Stimulated activated CD8-positive, alpha-beta memory T cell treated with anti-CD3 and anti-CD28 coated beads, Interleukin-2, amount 100 ng/mL, for 48 hours (primary cell): ENCODE data around the gene B3GAT1.

Experiments used
- DNase-seq, 2 donors: peaks; one replicate each; pipeline ENCODE4 v3.0.0-alpha.2; 2020; ENCODE audit warnings: low read depth in 2 of 2

The B3GAT1 gene

DNA sequence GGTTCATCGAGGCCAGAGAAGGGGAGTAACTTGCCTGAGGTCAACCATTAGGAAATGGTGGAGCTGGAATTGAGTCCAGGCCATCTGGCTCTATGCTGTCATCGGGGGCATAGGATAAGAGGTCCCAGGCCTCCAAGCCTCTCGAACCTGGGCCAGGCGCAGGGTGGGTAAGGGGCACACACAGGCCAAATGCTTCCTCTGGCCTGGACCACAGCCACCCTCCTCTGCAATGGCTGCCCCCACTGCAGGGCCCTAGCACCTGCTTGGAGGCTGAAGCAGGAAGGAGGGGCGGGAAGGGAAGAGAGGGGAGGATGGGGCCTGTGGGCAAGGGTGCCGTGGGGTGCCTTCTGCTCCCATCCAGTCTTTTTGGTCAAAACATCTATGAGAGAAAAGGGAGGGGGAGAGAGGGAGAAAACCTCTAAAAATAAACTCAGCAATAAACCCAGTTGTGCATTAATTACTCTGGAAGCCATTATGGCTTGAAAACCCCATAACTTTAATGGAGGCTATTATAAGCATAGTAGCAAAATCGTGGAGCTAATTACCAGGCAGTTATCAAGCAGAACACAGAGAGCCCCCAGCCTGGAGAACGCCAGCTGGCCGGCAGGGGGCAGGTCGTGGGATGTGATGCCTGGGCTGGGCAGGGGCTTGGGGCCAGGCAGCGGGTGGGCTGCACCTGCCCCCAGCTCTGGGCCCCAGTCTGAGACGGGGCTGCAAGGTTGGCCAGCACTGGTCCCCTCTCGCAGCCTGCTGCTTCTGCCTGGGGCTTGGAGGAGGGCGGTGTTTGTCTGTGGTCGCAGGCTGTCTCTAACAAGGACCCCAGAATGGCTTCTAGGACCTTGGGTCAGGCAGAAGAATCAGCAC lies 21.1 kb downstream of the B3GAT1 start:
- DNase-seq, result no peak

DNA sequence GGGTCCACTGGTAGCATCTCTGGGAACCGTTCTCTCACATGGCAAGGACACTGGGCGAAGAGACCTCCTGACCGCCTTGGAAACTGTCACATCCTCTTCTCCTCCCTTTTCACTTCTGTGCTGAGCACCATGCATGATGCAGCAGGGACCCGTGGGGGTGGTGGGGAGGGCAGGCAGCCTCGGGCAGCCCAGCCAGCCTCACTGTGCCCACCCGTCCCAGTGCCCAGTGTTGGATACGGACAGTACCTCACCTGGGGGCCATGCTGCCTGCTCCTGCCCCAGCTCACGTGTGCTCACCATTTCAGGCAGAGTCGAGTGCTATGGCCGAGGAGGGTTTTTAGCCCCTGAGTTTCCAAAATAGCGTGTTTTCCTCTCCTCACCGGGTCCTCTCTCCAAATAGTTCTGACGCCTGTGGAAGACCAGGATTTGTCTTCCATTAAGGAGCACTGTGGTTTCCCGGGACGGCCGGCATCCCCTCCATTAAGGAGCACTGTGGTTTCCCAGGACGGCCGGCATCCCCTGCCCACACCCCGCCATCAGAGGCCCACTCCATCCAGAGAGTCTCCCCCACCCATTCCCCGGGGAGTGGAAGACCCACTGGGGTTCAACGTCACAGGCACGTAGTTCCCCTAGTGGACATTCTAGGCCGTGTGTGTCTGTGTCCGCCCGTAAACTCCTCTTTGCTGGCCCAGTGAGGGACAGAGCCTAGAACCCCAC lies 22.4 kb downstream of the B3GAT1 start:
- no peak for DNase-seq

DNA sequence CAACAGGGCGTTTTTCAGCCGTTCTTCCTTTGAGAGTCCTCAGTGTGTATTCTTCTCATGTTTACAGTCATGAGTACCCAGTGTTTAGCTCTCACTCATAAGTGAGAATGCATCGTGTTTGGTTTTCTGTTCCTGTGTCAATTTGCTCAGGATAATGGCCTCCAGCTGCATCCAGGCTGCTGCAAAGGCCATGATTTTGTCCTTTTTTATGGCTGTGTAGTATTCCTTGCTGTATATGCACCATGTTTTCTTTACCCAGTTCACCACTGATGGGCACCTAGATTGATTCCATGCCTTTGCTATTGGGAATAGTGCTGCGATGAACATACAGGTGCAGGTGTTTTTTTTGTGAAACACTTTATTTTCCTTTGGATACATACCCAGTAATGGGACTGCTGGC lies 23.5 kb downstream of the B3GAT1 start:
- DNase-seq, result no peak

DNA sequence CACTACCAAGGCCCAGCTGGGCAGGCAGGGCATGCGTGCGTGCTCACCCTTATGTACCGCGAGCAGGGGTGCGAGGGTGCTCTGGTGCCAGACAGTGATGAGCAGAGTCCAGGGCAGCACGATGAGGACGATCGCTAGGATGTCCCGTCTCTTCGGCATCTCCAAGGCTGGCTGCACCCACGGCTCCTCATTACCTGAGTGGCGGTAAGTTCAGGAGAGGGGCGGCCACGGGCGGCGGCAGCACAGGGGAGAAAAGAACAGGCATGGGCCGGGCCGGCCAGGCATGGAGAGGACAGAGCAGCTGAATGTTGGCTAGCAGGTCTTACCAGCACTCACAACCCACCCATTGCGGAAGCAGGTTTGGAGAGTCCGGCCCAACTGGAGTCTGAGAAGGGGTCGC lies 24.5 kb downstream of the B3GAT1 start:
- no peak for DNase-seq

DNA sequence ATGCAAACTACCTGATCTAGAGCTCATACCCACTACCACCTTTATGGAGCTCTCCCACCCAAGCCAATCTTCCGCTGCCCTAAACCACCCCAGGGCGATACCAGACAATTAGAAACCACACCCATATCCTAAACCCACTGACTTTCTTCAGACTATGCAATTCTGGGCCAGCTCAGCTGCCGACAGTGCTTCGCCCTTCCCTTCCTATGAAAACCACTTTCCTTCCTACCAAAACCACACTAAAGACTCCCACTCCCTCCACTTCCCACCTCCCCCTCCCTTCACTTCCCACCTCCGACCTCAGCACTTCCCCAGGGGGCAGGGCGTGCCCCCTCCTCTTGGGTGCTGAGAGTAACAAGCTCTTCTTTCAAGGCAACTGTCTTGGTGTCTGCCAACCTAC lies 25.1 kb downstream of the B3GAT1 start:
- DNase-seq, result no peak

DNA sequence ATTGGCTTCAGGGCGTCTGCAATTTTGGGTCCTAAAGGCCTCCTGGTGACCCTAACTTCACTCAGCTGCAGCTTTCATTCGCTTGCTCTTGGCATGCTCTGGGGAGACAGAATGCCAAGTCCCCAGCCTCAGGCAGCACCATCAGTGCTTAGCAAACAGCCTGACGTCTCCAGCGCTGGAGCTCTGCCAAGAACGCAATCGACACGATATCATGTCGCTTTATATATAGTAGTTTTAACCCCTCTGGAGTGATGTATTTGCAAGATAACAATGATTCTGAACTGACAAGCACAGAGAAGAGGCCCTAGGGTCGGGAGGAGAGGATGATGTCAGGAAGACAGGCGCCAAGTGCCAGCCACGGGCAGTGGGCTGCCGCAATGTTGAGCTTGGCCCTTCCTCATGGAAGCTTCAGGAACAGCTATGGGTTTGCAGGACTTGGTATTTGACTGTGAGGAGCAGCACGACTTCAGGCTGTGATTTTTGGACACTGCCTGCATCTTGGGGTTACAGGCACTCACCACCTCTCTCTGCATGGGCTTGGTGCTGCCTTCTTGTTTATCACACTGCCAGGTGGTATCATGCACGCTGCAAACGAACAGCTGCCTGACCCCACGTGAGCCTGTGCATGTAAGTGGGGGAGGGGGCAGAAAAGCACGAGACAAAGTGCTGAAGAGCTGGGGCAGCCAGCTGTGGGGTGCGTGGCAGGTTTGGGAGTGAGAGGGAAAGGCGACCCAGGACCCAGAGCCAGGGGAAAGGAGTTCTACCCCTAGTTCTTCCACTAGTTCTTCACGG lies 26.1 kb downstream of the B3GAT1 start:
- no peak for DNase-seq

DNA sequence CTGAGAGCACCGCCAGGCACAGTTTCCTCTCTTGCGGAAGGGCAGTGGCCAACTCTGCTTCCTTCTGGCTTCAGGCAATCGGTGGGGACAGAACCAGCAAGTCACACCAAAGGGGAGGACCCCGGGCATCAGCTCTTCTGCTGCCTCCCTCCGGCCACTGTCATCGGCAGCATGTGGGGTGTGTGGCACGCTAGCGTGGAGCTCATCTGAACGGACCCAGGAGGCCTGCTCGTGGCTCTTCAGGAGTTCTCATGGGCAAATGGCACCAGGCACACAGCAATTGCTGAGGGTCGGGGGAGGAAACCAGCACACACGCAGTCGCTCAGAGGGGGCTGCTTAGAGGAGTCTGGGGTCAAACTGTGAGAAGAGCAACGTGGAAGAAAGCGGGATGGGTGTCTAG lies 26.9 kb downstream of the B3GAT1 start:
- DNase-seq, result no peak

DNA sequence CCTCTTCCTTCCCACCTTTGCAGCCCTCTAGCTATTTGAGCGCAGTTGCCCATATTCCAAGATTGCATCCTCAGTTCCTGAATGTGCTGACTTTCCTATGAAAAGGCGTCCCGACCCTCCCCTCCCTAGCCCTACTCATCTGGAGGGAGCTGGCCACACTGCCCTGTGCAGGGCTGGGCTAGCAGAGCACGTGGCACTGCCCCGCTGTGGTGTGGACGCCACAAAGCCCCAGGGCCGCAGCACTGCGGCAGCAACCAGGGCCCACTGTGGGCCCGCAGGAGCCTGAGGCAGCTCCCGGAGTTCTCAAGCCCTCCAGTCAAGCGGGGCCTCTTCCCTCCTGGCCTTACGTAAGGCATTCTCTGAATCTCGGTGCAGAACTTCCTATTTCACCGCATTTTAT lies 27.6 kb downstream of the B3GAT1 start:
- DNase-seq, result no peak

DNA sequence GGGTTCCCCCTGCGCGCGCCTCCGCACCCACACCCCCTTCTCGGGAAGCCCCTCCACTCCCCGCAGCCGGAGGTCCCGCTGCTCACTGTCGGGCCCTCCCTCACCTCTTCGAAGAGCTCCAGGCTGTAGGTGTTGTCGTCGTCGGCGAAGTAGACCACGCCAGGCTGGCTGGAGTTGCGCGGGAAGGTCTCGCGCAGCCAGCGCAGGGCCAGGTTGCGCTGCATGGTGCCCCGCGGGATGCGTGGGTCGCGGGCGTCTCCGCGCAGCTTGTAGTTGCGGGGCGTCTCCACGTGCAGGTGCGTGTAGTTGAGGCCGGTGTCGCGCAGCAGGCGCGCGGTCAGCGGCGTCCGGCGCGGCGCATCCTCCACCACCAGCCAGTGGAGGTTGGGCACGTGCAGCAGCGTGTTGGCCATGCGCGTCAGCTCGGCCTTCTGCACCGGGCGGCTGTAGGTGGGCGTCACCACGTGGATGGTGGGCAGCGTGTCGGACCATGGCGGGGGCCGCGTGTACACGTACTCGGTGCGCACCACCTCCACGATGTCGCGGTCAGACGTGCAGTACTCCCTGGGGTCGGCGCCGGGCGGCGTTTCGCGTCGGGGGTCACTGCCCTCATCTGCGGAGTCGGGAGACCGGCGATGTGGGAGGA lies 28.3 kb downstream of the B3GAT1 start:
- DNase-seq, result no peak

DNA sequence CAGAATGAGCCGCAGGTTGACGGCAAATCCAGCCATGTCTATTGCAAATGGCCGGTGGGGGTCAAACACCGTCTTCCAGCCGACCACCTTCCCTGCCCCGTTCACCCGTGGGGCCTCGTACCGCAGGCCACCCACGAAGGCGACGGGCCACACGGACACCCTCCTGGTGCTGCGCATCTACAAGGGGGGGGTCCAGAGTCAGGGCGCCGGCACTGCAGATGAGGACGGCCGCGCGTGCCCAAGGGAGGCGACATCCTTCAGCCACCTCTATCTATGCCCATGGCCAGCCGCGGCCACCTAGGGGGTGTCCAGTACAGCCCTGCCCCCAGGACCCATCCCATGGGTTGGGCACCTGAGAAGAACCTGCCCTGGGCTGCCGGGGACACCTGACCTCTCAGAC lies 29.2 kb downstream of the B3GAT1 start:
- no peak for DNase-seq

DNA sequence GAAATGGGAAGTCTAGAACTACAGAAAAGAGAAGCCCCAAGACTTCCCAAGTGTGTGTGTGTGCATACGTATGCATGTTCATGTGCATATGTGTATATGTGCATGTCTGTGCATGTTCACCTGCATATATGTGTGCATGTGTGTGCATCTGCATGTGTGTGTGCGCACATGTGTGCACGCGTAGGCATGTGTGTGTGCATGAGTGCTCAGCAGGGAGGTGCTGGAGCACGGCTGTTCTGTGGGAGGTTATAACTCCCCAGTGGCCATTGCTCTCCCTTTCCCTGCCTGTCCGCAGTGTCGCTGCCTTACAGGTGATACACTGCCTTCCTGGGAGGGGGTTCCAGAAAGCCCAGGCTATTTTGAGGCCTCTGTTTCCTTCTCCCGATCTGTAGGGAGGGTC lies 29.8 kb downstream of the B3GAT1 start:
- DNase-seq, result no peak

DNA sequence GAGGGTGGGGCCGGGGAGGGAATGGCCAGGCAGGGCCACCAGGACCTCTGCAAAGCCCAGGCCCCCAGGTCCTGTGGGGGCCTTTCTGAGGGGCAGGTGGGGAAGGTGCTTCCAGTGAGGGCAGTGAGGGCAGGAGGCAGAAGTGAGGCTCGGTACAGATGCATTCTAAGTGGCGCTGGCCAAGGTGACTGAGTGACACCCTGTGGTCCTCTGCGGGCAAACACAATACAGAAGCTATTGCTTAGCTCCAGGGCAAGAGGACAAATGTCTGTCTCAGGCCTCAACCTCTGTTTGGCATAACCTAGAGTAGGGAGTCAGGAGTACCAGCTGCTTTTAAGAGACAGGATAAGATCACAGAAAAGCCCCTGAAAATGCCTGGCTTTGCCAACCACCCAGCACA lies 31.3 kb downstream of the B3GAT1 start:
- DNase-seq, result no peak

DNA sequence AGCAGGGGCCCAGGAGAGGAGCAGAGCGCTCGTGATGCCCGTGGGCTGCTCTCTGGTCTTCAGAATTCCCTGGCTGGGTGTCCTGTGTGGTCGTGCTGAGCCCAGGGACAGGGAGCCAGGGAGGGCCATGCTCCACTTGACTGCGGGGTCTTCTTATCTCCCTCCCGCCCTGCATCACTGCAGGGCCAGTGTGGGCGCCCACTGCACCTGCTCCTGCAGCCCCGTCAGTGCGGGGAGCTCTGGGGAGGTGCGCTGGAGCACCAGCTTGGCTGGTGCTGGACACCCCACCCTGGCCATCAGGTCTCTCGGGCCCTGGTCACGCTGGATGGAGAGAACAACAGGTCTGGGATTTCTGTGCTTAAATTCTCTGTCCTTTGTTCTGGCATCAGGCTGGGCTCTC lies 31.8 kb downstream of the B3GAT1 start:
- DNase-seq, result no peak

DNA sequence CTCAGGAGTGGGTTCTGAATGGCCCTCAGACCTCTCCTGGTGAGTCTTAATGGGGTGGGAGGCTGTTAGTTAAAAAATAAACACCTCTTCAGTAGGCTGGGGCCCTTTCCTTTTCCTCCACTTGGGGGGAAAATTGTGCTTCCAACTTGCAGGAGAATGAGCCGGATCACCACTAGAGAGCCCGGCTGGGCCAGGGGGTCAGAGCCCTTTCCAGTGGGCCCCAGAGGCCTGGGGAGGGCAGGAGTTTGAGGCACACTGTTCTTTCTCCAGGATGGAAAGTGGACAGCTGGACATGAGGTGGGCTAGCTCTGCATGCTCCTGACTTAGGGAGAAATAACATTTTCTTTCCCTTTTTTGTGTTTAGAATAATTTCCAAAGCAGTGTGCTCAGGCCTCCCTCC lies 32.8 kb downstream of the B3GAT1 start:
- DNase-seq, result no peak

DNA sequence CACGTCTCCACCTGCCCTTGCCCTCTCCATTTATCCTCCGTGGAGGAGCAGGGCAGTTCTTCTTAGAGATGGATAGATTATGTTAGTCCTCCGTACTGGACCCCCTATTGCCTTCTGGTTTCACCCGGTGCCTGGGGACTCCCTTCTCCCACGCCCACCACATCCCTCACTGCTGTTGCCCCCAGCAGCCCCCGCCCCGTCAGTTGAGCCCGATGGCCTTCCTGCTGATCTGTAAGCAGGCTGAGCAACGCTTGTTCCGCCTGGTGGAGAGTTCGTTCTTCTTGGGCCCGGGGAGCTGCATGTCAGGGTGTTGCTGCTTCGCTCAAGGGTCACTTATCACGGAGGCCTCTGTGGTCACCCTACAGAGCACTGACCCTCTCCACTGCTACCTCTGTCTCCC lies 34.2 kb downstream of the B3GAT1 start:
- DNase-seq, result no peak

DNA sequence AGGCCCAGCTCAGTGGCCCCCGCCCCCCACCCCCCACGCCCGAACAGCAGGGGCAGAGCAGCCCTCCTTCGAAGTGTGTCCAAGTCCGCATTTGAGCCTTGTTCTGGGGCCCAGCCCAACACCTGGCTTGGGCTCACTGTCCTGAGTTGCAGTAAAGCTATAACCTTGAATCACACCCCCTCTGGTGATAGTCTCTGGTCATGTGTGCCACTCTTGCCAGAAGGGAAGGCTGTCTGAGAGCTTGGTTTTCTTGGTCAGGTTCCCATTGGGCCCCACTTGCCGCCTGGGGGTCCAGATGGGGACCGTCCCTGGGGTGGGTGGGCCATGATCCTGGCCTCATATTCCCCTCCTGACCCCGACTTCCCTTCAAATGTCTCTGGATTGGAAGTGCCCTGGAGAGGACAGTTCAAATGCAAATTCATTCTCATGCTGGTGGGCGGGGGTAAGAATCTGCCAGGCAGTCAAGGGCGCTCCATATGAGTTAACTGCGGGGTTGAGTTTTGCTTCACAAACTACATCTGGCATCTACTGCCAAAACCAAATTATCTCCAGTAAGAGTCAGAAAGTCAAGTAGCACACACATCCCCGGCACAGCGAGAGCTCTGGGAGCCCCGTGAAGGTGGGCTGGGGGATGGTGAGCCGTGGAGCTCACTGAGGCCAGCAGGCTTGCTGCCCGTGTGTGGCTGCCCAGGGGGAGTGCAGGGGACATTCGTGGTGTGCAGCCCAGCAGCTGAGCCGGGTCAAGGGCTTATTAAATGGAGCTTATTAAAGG lies 35.7 kb downstream of the B3GAT1 start:
- no peak for DNase-seq

DNA sequence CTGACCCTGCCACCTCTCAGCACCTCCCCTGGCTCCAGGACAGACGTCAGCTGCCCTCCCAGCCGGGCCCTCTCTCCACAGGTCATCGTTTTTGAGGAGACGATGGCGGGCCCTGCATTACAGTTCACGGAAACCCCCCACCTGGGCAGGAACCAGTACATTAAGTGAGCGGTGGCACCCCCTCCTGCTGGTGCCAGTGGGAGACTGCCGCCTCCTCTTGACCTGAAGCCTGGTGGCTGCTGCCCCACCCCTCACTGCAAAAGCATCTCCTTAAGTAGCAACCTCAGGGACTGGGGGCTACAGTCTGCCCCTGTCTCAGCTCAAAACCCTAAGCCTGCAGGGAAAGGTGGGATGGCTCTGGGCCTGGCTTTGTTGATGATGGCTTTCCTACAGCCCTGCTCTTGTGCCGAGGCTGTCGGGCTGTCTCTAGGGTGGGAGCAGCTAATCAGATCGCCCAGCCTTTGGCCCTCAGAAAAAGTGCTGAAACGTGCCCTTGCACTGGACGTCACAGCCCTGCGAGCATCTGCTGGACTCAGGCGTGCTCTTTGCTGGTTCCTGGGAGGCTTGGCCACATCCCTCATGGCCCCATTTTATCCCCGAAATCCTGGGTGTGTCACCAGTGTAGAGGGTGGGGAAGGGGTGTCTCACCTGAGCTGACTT lies 37.0 kb downstream of the B3GAT1 start:
- DNase-seq, result no peak

DNA sequence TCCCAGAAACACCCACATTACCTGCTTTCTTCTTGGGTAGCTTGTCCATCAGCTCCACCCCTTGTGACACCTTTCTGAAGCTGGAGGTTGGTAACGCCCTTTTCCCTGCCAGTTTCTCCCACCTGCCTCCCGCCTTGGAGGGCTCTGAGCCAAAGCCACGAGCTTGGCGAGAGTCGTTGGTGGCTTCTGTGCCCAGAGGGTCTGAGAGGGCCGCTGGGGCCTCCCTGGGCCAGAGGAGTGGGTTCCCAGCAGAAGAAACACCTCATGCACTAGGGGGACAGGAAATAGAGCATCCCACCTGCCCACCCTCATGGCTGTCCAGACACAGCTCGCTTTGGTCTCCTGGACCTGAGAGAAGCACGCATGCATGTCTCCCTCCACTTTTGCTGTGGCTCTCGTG lies 37.9 kb downstream of the B3GAT1 start:
- no peak for DNase-seq

DNA sequence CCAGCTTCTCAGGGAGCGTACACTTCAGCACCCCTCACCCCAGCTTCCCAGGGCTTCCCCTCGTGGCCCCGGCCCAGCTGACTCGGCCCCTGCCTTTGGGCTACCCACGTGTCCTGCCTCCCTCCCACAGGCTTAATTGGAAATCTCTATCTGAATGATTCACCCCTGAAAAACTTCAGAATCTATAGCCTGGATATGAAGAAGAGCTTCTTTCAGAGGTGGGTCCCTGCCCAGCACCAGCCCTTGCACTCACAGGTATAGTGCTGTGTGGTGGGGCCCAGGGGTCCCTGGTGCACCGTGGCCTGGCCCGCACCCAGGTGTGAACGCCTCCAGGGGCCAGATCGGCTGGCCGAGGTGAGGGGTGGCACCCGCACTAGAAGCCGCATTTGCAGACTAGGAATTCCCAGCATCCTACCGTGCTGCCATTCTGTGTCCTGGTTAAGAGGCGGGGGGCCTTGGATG lies 38.4 kb downstream of the B3GAT1 start:
- no peak for DNase-seq

DNA sequence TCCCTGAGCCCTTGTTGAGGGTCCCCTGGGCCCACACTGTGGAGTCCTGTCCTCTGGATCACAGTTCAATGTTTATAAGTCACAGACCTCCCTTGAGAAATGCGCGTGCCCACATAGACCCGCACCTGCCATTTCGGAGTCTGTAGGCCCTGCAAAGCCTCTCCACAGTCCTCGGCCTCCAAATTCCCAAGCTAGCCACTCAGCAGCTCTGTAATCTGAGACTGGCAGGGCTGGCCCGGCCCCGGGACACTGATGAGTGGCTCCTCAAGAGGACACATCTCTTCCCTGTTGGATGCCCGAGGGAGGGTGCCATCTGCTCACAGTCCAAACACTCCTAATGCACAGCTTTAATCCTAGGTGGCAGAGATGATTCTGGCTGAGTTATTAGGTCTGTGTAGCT lies 39.1 kb downstream of the B3GAT1 start:
- no peak for DNase-seq

DNA sequence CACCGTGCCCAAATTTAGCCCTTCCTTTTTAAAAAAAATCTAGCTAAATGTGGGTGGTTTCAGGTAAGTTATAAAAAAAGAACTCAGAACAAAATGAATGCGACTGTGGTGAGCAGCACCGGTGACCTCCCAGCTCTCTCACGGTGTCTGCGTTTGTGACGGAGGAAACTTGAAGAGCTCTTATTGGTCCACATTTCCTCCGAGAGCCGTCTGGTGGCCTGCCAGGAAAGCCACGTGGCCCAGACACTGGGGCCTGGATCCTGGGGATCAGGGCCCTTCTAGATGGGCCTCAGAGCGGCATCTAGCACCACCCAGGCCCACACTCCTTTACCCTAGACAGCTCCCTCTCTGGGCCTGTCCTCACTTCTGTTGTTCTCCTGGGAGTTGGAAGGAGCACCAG lies 39.5 kb downstream of the B3GAT1 start:
- DNase-seq, result no peak
